ENCODE data around the gene SYNGR3. TPM values are rescaled to one million over a fixed set of nuclear protein-coding genes. Genes with fewer than 3 reads are reported as not detected.

Gene SYNGR3
- total and polyA plus RNA-seq, 2 donors (not counting 1 experiment from before 2014, with no cell fraction given), result 1.8 TPM

DNA sequence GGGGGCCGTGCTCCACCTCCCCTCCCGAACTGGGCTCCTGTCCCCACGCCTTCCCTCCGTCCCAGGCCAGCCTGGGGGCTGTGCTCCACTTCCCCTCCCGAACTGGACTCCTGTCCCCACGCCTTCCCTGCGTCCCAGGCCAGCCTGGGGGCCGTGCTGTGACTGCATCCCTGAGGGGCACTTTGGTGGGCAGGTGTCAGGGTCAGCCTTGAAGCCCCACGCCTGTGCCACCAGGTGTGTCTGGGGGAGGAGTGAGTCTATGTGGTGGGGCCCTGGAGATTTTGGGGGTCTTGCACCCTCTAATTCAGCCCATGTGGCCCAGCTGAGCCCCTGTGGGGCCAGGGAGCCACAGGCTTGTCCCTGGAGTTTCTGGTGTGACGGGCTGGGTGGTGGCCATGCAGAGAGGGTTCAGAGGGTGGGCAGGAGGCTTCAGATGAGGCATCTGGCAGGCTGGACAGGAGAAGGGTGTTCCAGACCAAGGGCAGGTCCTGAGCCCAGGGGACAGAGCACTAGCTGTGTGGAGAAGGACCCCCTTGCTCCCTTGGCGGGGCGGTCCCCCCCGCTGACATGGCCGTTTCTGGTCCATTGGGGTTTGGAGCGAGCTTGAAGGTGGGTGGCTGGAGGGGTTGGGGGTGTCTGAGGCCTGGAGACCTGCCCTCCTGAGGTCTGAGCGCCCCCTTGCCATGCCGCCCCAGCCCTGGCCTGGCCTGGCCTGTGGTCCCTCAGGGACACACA is 45.1 kb downstream of the SYNGR3 start:
- H3K9me3 ChIP-seq (ENCODE audit: control insufficient read depth, insufficient read depth, low read depth, low read length), result no peaks in the 10 kb centered on the region
- peak overlapping the region; percentile 76 for H3K4me2 ChIP-seq (ENCODE audit: extremely low read depth, insufficient read depth, low read length)
- peak overlapping the region; percentile 72 for H3K27ac ChIP-seq (ENCODE audit: insufficient read depth, low read length)
- no peak for TF ChIP-seq CTCF (conservative IDR thresholded peaks at IDR 0.05 in 1 of 2, IDR thresholded peaks at IDR 0.05 in 1 of 2; ENCODE audit: low read depth in 1 of 2, low read length in 2 of 2)
- no peak for TF ChIP-seq EZH2 (IDR thresholded peaks at IDR 0.05; ENCODE audit: low read length, missing control alignments)
- no peaks in the 10 kb centered on the region for H4K20me1 ChIP-seq (ENCODE audit: control insufficient read depth, extremely low read depth, insufficient read depth, low read length)
- no peaks in the 10 kb centered on the region for H3K27me3 ChIP-seq (ENCODE audit: control insufficient read depth, insufficient read depth, low read length)
- no peak for DNase-seq (ENCODE audit: low read depth in 2 of 2)
- peaks cover 19% of the 10 kb centered on the region for H3K79me2 ChIP-seq (ENCODE audit: control insufficient read depth, insufficient read depth, low read length)
- peak overlapping the region; percentile 73 for H3K9ac ChIP-seq (ENCODE audit: insufficient read depth, low read length)
- H3K4me3 ChIP-seq (replicated peaks in 1 of 4; ENCODE audit: control extremely low read depth in 1 of 4, insufficient read depth in 1 of 4, low read depth in 3 of 4, low read length in 4 of 4), result peak overlapping the region in 2 of 4 experiments; percentile 17 to 40
- H3K4me1 ChIP-seq (ENCODE audit: control insufficient read depth, extremely low read depth, insufficient read depth, low read length), result peaks cover 53% of the 10 kb centered on the region
- peaks cover 23% of the 10 kb centered on the region for H3K36me3 ChIP-seq (ENCODE audit: control insufficient read depth, insufficient read depth, low read length)
- H2AFZ ChIP-seq (ENCODE audit: low read length), result no peak overlapping the region

- H3K4me2 ChIP-seq (ENCODE audit: extremely low read depth, insufficient read depth, low read length), result peak overlapping the region; percentile 76
- H3K79me2 ChIP-seq (ENCODE audit: control insufficient read depth, insufficient read depth, low read length), result peaks cover 19% of the 10 kb centered on the region
- DNase-seq (ENCODE audit: low read depth in 2 of 2), result peak; percentile 85 to 86
- TF ChIP-seq EZH2 (IDR thresholded peaks at IDR 0.05; ENCODE audit: low read length, missing control alignments) (no peak), CTCF (conservative IDR thresholded peaks at IDR 0.05 in 1 of 2, IDR thresholded peaks at IDR 0.05 in 1 of 2; ENCODE audit: low read depth in 1 of 2, low read length in 2 of 2) (no peak)
- peak overlapping the region; percentile 73 for H3K9ac ChIP-seq (ENCODE audit: insufficient read depth, low read length)
- H3K27ac ChIP-seq (ENCODE audit: insufficient read depth, low read length), result peak overlapping the region; percentile 72
- H3K27me3 ChIP-seq (ENCODE audit: control insufficient read depth, insufficient read depth, low read length), result no peaks in the 10 kb centered on the region
- H2AFZ ChIP-seq (ENCODE audit: low read length), result no peak overlapping the region
- H3K9me3 ChIP-seq (ENCODE audit: control insufficient read depth, insufficient read depth, low read depth, low read length), result no peaks in the 10 kb centered on the region
- peaks cover 60% of the 10 kb centered on the region for H3K4me1 ChIP-seq (ENCODE audit: control insufficient read depth, extremely low read depth, insufficient read depth, low read length)
- H4K20me1 ChIP-seq (ENCODE audit: control insufficient read depth, extremely low read depth, insufficient read depth, low read length), result no peaks in the 10 kb centered on the region
- H3K36me3 ChIP-seq (ENCODE audit: control insufficient read depth, insufficient read depth, low read length), result peaks cover 21% of the 10 kb centered on the region
- peak overlapping the region in 1 of 4 experiments; percentile 40 for H3K4me3 ChIP-seq (replicated peaks in 1 of 4; ENCODE audit: control extremely low read depth in 1 of 4, insufficient read depth in 1 of 4, low read depth in 3 of 4, low read length in 4 of 4)
Observed at GRCh38 chr16:2035431-2036199, 45.8 kb downstream of the SYNGR3 start.

GRCh38 chr16:2036200-2036966 is 46.6 kb downstream of the SYNGR3 start:
- Histone ChIP-seq H3K36me3 (ENCODE audit: control insufficient read depth, insufficient read depth, low read length) (peaks cover 23% of the 10 kb centered on the region), H3K9ac (ENCODE audit: insufficient read depth, low read length) (peak overlapping the region; percentile 73), H3K4me2 (ENCODE audit: extremely low read depth, insufficient read depth, low read length) (peak overlapping the region; percentile 76), H3K9me3 (ENCODE audit: control insufficient read depth, insufficient read depth, low read depth, low read length) (no peaks in the 10 kb centered on the region), H3K79me2 (ENCODE audit: control insufficient read depth, insufficient read depth, low read length) (peaks cover 19% of the 10 kb centered on the region), H4K20me1 (ENCODE audit: control insufficient read depth, extremely low read depth, insufficient read depth, low read length) (no peaks in the 10 kb centered on the region), H3K27me3 (ENCODE audit: control insufficient read depth, insufficient read depth, low read length) (no peaks in the 10 kb centered on the region), H3K27ac (ENCODE audit: insufficient read depth, low read length) (peak overlapping the region; percentile 72), H3K4me3 (replicated peaks in 1 of 4; ENCODE audit: control extremely low read depth in 1 of 4, insufficient read depth in 1 of 4, low read depth in 3 of 4, low read length in 4 of 4) (peak overlapping the region in 1 of 4 experiments; percentile 40), H2AFZ (ENCODE audit: low read length) (no peak overlapping the region), H3K4me1 (ENCODE audit: control insufficient read depth, extremely low read depth, insufficient read depth, low read length) (peaks cover 64% of the 10 kb centered on the region)
- no peak for DNase-seq (ENCODE audit: low read depth in 2 of 2)
- no peak for TF ChIP-seq EZH2 (IDR thresholded peaks at IDR 0.05; ENCODE audit: low read length, missing control alignments)
- TF ChIP-seq CTCF (conservative IDR thresholded peaks at IDR 0.05 in 1 of 2, IDR thresholded peaks at IDR 0.05 in 1 of 2; ENCODE audit: low read depth in 1 of 2, low read length in 2 of 2), result no peak

All from fibroblast of lung (primary cell).